SU-DHL-6 (cell line): ENCODE data around the gene FSTL4.

Experiments
- H2AFZ ChIP-seq: fragments of 200-600 bp; sonication (generic); 2 replicates; pipeline ENCODE4 v1.6.1; 2014; ENCODE audit warnings: low read depth, mild to moderate bottlenecking, moderate library complexity, mixed read lengths, antibody characterized with exemption, low read length; ENCODE audit not compliant: severe bottlenecking
- H3F3A ChIP-seq: fragments of 200-600 bp; shearing (Covaris generic); 2 replicates; pipeline ENCODE4 v1.6.0; 2016; ENCODE audit warnings: antibody characterized with exemption, mild to moderate bottlenecking; ENCODE audit not compliant: insufficient read depth
- H3K27ac ChIP-seq: fragments of 200-600 bp; sonication (generic); 2 replicates; pipeline ENCODE4 v1.5.1; 2016; ENCODE audit warnings: low read depth, mild to moderate bottlenecking, low read length, moderate library complexity, mixed read lengths
- H3K27me3 ChIP-seq: fragments of 200-600 bp; sonication (generic), shearing (Covaris generic); 2 replicates; pipeline ENCODE4 v1.6.0; 2014; ENCODE audit warnings: mild to moderate bottlenecking, low read length
- H3K36me3 ChIP-seq: fragments of 200-600 bp; sonication (generic); 2 replicates; pipeline ENCODE4 v1.6.1; 2014; ENCODE audit warnings: mild to moderate bottlenecking, low read length, mixed read lengths
- H3K4me2 ChIP-seq: fragments of 300-600, 200-600 bp; shearing (Covaris generic), sonication (generic); 2 replicates; pipeline ENCODE4 v1.6.0; 2014; ENCODE audit warnings: low read length, low read depth, mild to moderate bottlenecking; ENCODE audit not compliant: poor library complexity, severe bottlenecking
- H3K4me3 ChIP-seq: fragments of 200-600 bp; sonication (generic); 2 replicates; pipeline ENCODE4 v1.5.1; 2014; ENCODE audit warnings: antibody characterized with exemption, low read length, mild to moderate bottlenecking, mixed read lengths; ENCODE audit not compliant: insufficient read depth, poor library complexity, severe bottlenecking
- H3K79me2 ChIP-seq: fragments of 200-600 bp; sonication (generic); 2 replicates; pipeline ENCODE4 v1.6.1; 2014; ENCODE audit warnings: mild to moderate bottlenecking, low read length, moderate library complexity; ENCODE audit not compliant: insufficient read depth
- H3K9ac ChIP-seq: fragments of 200-600 bp; sonication (generic); 2 replicates; pipeline ENCODE4 v1.7.0; 2014; ENCODE audit warnings: mild to moderate bottlenecking, low read length
- H3K9me2 ChIP-seq: fragments of 200-600 bp; sonication (generic); replicated peaks from 2 replicates; pipeline ENCODE4 v1.6.1; 2014; ENCODE audit warnings: low read length; ENCODE audit not compliant: insufficient read depth
- H3K9me3 ChIP-seq: fragments of 200-600 bp; sonication (generic); 2 replicates; pipeline ENCODE4 v1.6.1; 2014; ENCODE audit warnings: low read length, mixed read lengths; ENCODE audit not compliant: insufficient read depth
- H4K20me1 ChIP-seq: fragments of 200-600 bp; sonication (generic); 2 replicates; pipeline ENCODE4 v1.6.1; 2014; ENCODE audit warnings: low read depth, mild to moderate bottlenecking, antibody characterized with exemption, low read length, moderate library complexity, mixed read lengths
- EZH2phosphoT487 ChIP-seq: fragments of 200-600 bp; sonication (generic), shearing (Covaris generic); conservative IDR thresholded peaks from 2 replicates; pipeline ENCODE4 v1.6.1; 2018; ENCODE audit warnings: mild to moderate bottlenecking, antibody characterized with exemption, low read length, moderate library complexity, mixed read lengths
- TF ChIP-seq, protein P1 (sequence below): fragments of 200-600 bp; sonication (generic); IDR thresholded peaks from one replicate; pipeline ENCODE4 v1.5.1; 2017; ENCODE audit warnings: antibody characterized with exemption, mild to moderate bottlenecking, low read length, moderate library complexity; ENCODE audit not compliant: insufficient read depth, poor library complexity, severe bottlenecking

The FSTL4 gene

DNA sequence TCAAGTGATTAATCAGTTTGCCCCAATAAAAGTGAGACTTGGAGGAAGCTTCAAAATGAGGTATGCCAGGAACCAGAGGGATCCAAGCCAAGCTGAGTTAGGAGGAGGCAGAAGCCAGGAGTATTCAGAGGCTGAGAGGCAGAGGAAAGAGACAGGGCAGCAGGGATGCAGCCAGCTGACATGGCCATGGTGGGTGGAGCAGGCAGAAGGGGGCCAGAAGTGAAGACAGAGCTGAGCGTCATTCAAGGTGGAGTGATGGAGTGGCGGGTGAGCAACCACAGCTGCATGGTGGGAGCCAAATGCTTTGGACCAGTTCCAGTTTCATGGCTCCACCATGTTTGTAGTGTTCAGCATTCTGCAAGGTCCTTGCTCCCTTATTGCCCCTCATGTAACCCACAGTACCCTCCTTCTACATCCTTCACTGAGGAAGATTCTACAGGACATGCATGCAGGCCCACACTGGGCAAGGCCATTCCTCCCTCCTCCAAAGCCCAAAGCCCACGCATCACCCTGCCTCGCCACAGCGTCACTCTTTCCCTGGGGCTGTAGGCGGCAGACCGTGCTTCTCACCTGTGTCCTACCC lies 100.6 kb downstream of the FSTL4 start:
- Histone ChIP-seq H3K27me3 (no peaks in the 10 kb centered on the region), H2AFZ (no peak overlapping the region), H3K79me2 (no peaks in the 10 kb centered on the region), H3K9me3 (no peaks in the 10 kb centered on the region), H3K9me2 (no peaks in the 10 kb centered on the region), H4K20me1 (no peaks in the 10 kb centered on the region), H3K36me3 (no peaks in the 10 kb centered on the region), H3F3A (no peaks in the 10 kb centered on the region), H3K4me2 (no peak overlapping the region), H3K4me3 (no peak overlapping the region), H3K27ac (no peak overlapping the region), H3K9ac (no peak overlapping the region)
- TF ChIP-seq, protein P1, sequence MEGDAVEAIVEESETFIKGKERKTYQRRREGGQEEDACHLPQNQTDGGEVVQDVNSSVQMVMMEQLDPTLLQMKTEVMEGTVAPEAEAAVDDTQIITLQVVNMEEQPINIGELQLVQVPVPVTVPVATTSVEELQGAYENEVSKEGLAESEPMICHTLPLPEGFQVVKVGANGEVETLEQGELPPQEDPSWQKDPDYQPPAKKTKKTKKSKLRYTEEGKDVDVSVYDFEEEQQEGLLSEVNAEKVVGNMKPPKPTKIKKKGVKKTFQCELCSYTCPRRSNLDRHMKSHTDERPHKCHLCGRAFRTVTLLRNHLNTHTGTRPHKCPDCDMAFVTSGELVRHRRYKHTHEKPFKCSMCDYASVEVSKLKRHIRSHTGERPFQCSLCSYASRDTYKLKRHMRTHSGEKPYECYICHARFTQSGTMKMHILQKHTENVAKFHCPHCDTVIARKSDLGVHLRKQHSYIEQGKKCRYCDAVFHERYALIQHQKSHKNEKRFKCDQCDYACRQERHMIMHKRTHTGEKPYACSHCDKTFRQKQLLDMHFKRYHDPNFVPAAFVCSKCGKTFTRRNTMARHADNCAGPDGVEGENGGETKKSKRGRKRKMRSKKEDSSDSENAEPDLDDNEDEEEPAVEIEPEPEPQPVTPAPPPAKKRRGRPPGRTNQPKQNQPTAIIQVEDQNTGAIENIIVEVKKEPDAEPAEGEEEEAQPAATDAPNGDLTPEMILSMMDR, result no peak
- no peak for TF ChIP-seq EZH2phosphoT487

DNA sequence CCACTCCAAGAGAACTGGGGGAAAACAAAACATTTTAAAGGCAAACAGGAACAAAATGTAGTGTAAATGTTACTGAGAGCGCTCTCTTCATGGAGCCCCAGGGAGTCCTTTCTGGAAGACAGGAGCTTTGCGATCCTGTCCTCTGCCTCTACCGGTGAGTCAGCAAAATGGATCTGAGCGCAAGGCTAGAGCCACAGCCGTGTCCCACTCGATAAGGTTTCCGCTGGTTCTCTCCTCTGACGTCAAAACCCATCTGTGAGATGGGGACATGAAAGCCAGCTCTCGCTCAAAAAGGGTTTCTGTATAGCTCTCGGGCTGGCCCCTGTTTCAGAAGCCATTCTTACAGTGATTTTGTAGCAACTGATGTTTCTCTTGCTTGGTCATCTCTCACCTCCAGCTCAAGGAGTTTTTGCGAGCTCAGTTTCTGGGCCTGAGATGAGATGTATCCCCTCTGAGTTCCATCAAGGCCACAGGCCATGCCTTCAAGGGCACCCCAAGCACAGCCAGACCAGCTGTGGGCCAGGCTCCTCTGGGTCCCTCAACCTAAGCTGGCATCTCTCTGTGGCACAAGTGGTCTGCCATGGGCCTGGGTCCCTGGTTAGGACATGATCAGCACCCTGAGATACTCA lies 101.6 kb downstream of the FSTL4 start:
- Histone ChIP-seq H3K9ac (no peak overlapping the region), H4K20me1 (no peaks in the 10 kb centered on the region), H3K9me3 (no peaks in the 10 kb centered on the region), H3K27ac (no peak overlapping the region), H3K79me2 (no peaks in the 10 kb centered on the region), H3K27me3 (no peaks in the 10 kb centered on the region), H3K4me3 (no peak overlapping the region), H3F3A (no peaks in the 10 kb centered on the region), H3K36me3 (no peaks in the 10 kb centered on the region), H3K9me2 (no peaks in the 10 kb centered on the region), H2AFZ (no peak overlapping the region), H3K4me2 (no peak overlapping the region)
- TF ChIP-seq, protein P1, result no peak
- TF ChIP-seq EZH2phosphoT487, result no peak

DNA sequence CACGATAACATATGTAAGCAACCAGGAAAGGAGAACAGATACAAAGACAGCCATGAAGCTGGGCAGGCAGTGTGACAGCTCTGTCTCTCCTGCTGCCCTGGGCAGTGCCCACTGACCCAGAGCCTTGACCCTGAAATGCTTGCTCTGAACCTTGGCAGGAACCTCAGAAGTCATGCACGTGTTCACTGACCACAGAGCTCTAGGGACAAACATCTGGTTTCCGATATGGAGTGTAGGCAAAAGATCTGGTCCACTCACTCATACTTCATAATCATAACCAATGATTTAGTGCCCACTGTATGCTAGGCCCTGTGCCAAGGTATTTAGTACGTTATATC lies 102.6 kb downstream of the FSTL4 start:
- TF ChIP-seq, protein P1, result no peak
- TF ChIP-seq EZH2phosphoT487, result no peak
- no peak overlapping the region for H3K4me2 ChIP-seq

More for the DNA sequence above, 102.6 kb downstream of the FSTL4 start:
- Histone ChIP-seq H3K36me3 (no peaks in the 10 kb centered on the region), H3K9me3 (no peaks in the 10 kb centered on the region), H3K9ac (no peak overlapping the region), H3K9me2 (no peaks in the 10 kb centered on the region), H3K4me3 (no peak overlapping the region), H2AFZ (no peak overlapping the region), H4K20me1 (no peaks in the 10 kb centered on the region), H3K27ac (no peak overlapping the region), H3K79me2 (no peaks in the 10 kb centered on the region), H3K27me3 (no peaks in the 10 kb centered on the region), H3F3A (no peaks in the 10 kb centered on the region)
